Measurements from ENCODE around the gene RASA3. TPM values are rescaled to one million over a fixed set of nuclear protein-coding genes. Genes with fewer than 3 reads are reported as not detected.
"Not testable (repeated sequence)": the region's sequence is repeated elsewhere in the genome, so short reads cannot be mapped to it uniquely, and the experiment has no call there.

Gene RASA3
- total RNA-seq, 4 donors from 2014 or later = 25.0 to 43.1 (median 30.2) TPM

- Histone ChIP-seq H3K9me3 (no peaks in the 10 kb centered on the region), H3K27me3 (no peaks in the 10 kb centered on the region), H3K4me3 (no peak overlapping the region), H3K4me1 (peaks cover 0 to 81% (median 32%) of the 10 kb centered on the region in 3 donors), H3K27ac (peak overlapping the region in 3 of 4 donors; percentile 58 to 83 (median 74)), H3K36me3 (peaks cover 0 to 4% of the 10 kb centered on the region in 2 donors)
- no peak for TF ChIP-seq POLR2AphosphoS5 (IDR thresholded peaks at IDR 0.05)
- no peak for TF ChIP-seq EP300 (IDR thresholded peaks at IDR 0.05)
- no peak for TF ChIP-seq CTCF (IDR thresholded peaks at IDR 0.05)
- no peak for TF ChIP-seq POLR2A (IDR thresholded peaks at IDR 0.05)
- ATAC-seq = no peak
- 78 to 84% methylated on average over 5 to 6 of the region's 24 CpGs for WGBS, 2 donors (ENCODE audit: low coverage in 1 of 2)
Observed at GRCh38 chr13:114104655-114105520, 27.5 kb downstream of the RASA3 start.

- TF ChIP-seq POLR2AphosphoS5 (IDR thresholded peaks at IDR 0.05) = no peak
- no peak for TF ChIP-seq EP300 (IDR thresholded peaks at IDR 0.05)
- no peak for TF ChIP-seq CTCF (IDR thresholded peaks at IDR 0.05)
- TF ChIP-seq POLR2A (IDR thresholded peaks at IDR 0.05) = no peak
- H3K36me3 ChIP-seq = peaks cover 0 to 4% of the 10 kb centered on the region in 2 donors
- H3K4me1 ChIP-seq = peaks cover 0 to 78% (median 34%) of the 10 kb centered on the region in 3 donors
- ATAC-seq = no peak
- WGBS, 2 donors (ENCODE audit: low coverage in 1 of 2) = 100% methylated on average over 1 of the region's 62 CpGs; no CpG with 5 or more reads in 1 of the 2 donors
- H3K4me3 ChIP-seq = no peak overlapping the region
- H3K27ac ChIP-seq = peak overlapping the region in 1 of 4 donors; percentile 83
- no peaks in the 10 kb centered on the region for H3K9me3 ChIP-seq
- no peaks in the 10 kb centered on the region for H3K27me3 ChIP-seq
Observed at GRCh38 chr13:114103801-114104654, 28.4 kb downstream of the RASA3 start.

GRCh38 chr13:114103289-114103621 lies 29.2 kb downstream of the RASA3 start:
- not testable (repeated sequence) for H3K27ac ChIP-seq
- peaks cover 0 to 78% (median 41%) of the 10 kb centered on the region in 3 donors for H3K4me1 ChIP-seq

GRCh38 chr13:114102521-114103288 lies 29.7 kb downstream of the RASA3 start:
- Histone ChIP-seq H3K9me3 (no peaks in the 10 kb centered on the region), H3K27ac (peak overlapping the region in 2 of 4 donors; percentile 81 to 82), H3K4me3 (no peak overlapping the region), H3K4me1 (peaks cover 0 to 78% (median 37%) of the 10 kb centered on the region in 3 donors), H3K36me3 (no peaks in the 10 kb centered on the region), H3K27me3 (no peaks in the 10 kb centered on the region)
- TF ChIP-seq EP300 (IDR thresholded peaks at IDR 0.05) (no peak), CTCF (IDR thresholded peaks at IDR 0.05) (no peak), POLR2AphosphoS5 (IDR thresholded peaks at IDR 0.05) (no peak), POLR2A (IDR thresholded peaks at IDR 0.05) (no peak)
- 94 to 100% methylated on average over 2 to 7 of the region's 29 CpGs for WGBS, 2 donors (ENCODE audit: low coverage in 1 of 2)
- no peak for ATAC-seq

More at GRCh38 chr13:114103289-114103621, 29.2 kb downstream of the RASA3 start:
- H3K9me3 ChIP-seq, H3K27me3 ChIP-seq, ATAC-seq, H3K4me3 ChIP-seq, H3K36me3 ChIP-seq: not testable (repeated sequence)
- 100% methylated on average over 1 of the region's 20 CpGs; no CpG with 5 or more reads in 1 of the 2 donors for WGBS, 2 donors (ENCODE audit: low coverage in 1 of 2)

GRCh38 chr13:114102131-114102520 lies 30.3 kb downstream of the RASA3 start:
- H3K9me3 ChIP-seq = no peaks in the 10 kb centered on the region
- H3K27ac ChIP-seq = peak overlapping the region in 3 of 4 donors; percentile 80 to 82 (median 81)
- no peaks in the 10 kb centered on the region for H3K36me3 ChIP-seq
- H3K4me1 ChIP-seq = peaks cover 0 to 78% (median 32%) of the 10 kb centered on the region in 3 donors
- TF ChIP-seq POLR2AphosphoS5 (IDR thresholded peaks at IDR 0.05) (no peak), EP300 (IDR thresholded peaks at IDR 0.05) (no peak), POLR2A (IDR thresholded peaks at IDR 0.05) (no peak), CTCF (IDR thresholded peaks at IDR 0.05) (no peak)
- ATAC-seq = no peak
- no peaks in the 10 kb centered on the region for H3K27me3 ChIP-seq
- no peak overlapping the region for H3K4me3 ChIP-seq
- 87 to 94% methylated on average over 3 to 6 of the region's 18 CpGs for WGBS, 2 donors (ENCODE audit: low coverage in 1 of 2)

Data from gastroesophageal sphincter (tissue), 4 donors.